Panc1 (cell line): ENCODE results near the gene SMG1. TPM values are rescaled to one million over a fixed set of nuclear protein-coding genes. Genes with fewer than 3 reads are reported as not detected.

Source experiments
- ATAC-seq: fragments of 200-7000 bp; cut with Tn5 transposase; 2 replicates; pipeline ENCODE4 v1.9.1; 2020; ENCODE audit warnings: mild to moderate bottlenecking, moderate library complexity
- BruUV-seq: library from RNA; stranded (reverse); fragments of 400-500 nt; replicated peaks from 2 replicates; lab custom pipeline; 2021; lab: Mats Ljungman, UMichigan
- CTCF ChIA-PET: fragments of 300-600 bp; sonication (Branson Sonifier 250); formaldehyde crosslinking; loops from one replicate; lab custom pipeline; 2022; ENCODE audit warnings: antibody characterized with exemption; lab: Charles Lee
- POLR2A ChIA-PET: fragments of 300-600 bp; sonication (Branson Sonifier 250); formaldehyde crosslinking; loops from one replicate; lab custom pipeline; 2022; ENCODE audit warnings: antibody characterized with exemption; lab: Charles Lee
- DNase-seq: peaks from one replicate; pipeline ENCODE4 v3.0.0-alpha.2; 2010; ENCODE audit warnings: low read depth, low spot score
- H3K27ac ChIP-seq: 2 replicates; pipeline ENCODE4 v1.5.1; 2011; ENCODE audit warnings: mild to moderate bottlenecking, low read length, inconsistent platforms
- H3K27me3 ChIP-seq: fragments of 200-500 bp; sonication (Bioruptor generic); 2 replicates; pipeline ENCODE4 v1.6.0; 2014; ENCODE audit warnings: low read length, inconsistent platforms; ENCODE audit not compliant: control insufficient read depth, insufficient read depth
- H3K36me3 ChIP-seq: fragments of 200-500 bp; sonication (Bioruptor generic); 2 replicates; pipeline ENCODE4 v1.5.1; 2014; ENCODE audit warnings: inconsistent platforms, mild to moderate bottlenecking, low read length, moderate library complexity; ENCODE audit not compliant: control insufficient read depth, insufficient read depth
- H3K4me1 ChIP-seq: 2 replicates; pipeline ENCODE4 v1.5.1; 2011; ENCODE audit warnings: inconsistent platforms, mild to moderate bottlenecking, low read length, moderate library complexity; ENCODE audit not compliant: control insufficient read depth, insufficient read depth
- H3K4me3 ChIP-seq, 2 experiments: 2 replicates each; pipeline ENCODE4 v1.5.1; 2011 to 2012; ENCODE audit warnings: low read depth in 2 of 2, low read length in 2 of 2, mild to moderate bottlenecking in 2 of 2, inconsistent platforms in 1 of 2, moderate library complexity in 1 of 2
- H3K9me3 ChIP-seq: fragments of 200-500 bp; sonication (Bioruptor generic); 2 replicates; pipeline ENCODE4 v1.5.1; 2014; ENCODE audit warnings: low read depth, mild to moderate bottlenecking, inconsistent platforms, low read length, moderate library complexity; ENCODE audit not compliant: control insufficient read depth, insufficient read depth
- POLR2AphosphoS5 ChIP-seq: IDR thresholded peaks from 2 replicates; pipeline ENCODE4 v1.6.1; 2012; ENCODE audit warnings: mild to moderate bottlenecking, low read depth, low read length, moderate library complexity
- REST ChIP-seq, 2 experiments: IDR thresholded peaks; 2 replicates each; pipeline ENCODE4 v1.6.1; 2011 to 2012; ENCODE audit warnings: low read depth in 2 of 2, control low read depth in 1 of 2, low read length in 1 of 2, mild to moderate bottlenecking in 1 of 2, moderate library complexity in 1 of 2; ENCODE audit not compliant: insufficient read depth in 1 of 2
- SIN3A ChIP-seq: IDR thresholded peaks from 2 replicates; pipeline ENCODE4 v1.6.1; 2012; ENCODE audit warnings: low read depth, mild to moderate bottlenecking, low read length, moderate library complexity, borderline replicate concordance; ENCODE audit not compliant: insufficient read depth
- TCF7L2 ChIP-seq: IDR thresholded peaks from 2 replicates; pipeline ENCODE4 v1.6.1; 2011; ENCODE audit warnings: mild to moderate bottlenecking, low read depth, low read length, inconsistent platforms
- in situ Hi-C: cut with HindIII; loops from 2 replicates; pipeline ENCODE4 v1.10.0; 2016; ENCODE audit warnings: low sequenced_read_pairs, low pct_unique_long_range_greater_than_20kb
- intact Hi-C: fragments of 100-400 bp; cut with micrococcal nuclease; formaldehyde crosslinking; loops from one replicate; pipeline ENCODE4 v1.10.0; 2022; ENCODE audit not compliant: unreplicated experiment
- total RNA-seq: library from RNA; stranded (reverse); gene quantifications from one replicate; pipeline ENCODE4 v1.2.1, GENCODE V29; 2021; ENCODE audit not compliant: unreplicated experiment
- TF ChIP-seq, protein P1 (sequence below): fragments of 450-650 bp; IDR thresholded peaks from 2 replicates; pipeline ENCODE4 v1.5.1; 2017; ENCODE audit warnings: mild to moderate bottlenecking

Gene SMG1
- total RNA-seq, 1 experiment from 2014 or later: 113 TPM

DNA sequence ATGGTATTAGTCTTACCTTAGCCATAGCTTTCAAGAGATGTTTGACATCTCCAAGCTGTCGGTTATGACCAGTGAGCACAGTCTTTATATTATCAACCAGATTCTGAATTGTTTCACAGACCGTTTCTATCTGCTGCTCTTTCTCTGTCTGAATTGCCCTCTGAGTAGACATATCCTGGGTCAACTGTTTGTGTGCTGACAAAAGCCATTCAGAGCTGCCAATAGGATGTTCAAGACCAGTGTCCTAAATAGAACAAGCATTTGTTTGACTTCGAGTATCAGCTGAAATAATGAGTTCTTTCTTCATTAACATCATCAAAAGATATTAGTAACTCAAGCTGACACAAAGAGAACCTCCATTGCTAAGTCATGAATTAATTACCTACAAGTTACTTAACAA is 109.9 kb downstream of the SMG1 start:
- ChIA-PET POLR2A (no interaction called here), CTCF (no interaction called here)
- DNase-seq: no peak
- no peaks in the 10 kb centered on the region for H3K9me3 ChIP-seq
- H3K27ac ChIP-seq: no peak overlapping the region
- H3K27me3 ChIP-seq: no peaks in the 10 kb centered on the region
- in situ Hi-C loops (no loop called here), intact Hi-C loops (no loop called here)
- no TSS peak for BruUV-seq
- H3K4me1 ChIP-seq: no peaks in the 10 kb centered on the region
- H3K4me3 ChIP-seq: no peak overlapping the region
- no peak for TF ChIP-seq REST (IDR thresholded peaks at IDR 0.05; ENCODE audit: insufficient read depth in 1 of 2, low read depth in 2 of 2, low read length in 1 of 2)
- no peak for TF ChIP-seq POLR2AphosphoS5
- TF ChIP-seq, protein P1, sequence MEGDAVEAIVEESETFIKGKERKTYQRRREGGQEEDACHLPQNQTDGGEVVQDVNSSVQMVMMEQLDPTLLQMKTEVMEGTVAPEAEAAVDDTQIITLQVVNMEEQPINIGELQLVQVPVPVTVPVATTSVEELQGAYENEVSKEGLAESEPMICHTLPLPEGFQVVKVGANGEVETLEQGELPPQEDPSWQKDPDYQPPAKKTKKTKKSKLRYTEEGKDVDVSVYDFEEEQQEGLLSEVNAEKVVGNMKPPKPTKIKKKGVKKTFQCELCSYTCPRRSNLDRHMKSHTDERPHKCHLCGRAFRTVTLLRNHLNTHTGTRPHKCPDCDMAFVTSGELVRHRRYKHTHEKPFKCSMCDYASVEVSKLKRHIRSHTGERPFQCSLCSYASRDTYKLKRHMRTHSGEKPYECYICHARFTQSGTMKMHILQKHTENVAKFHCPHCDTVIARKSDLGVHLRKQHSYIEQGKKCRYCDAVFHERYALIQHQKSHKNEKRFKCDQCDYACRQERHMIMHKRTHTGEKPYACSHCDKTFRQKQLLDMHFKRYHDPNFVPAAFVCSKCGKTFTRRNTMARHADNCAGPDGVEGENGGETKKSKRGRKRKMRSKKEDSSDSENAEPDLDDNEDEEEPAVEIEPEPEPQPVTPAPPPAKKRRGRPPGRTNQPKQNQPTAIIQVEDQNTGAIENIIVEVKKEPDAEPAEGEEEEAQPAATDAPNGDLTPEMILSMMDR: no peak
- no peak for TF ChIP-seq SIN3A
- TF ChIP-seq TCF7L2: no peak
- ATAC-seq: no peak
- H3K36me3 ChIP-seq: peaks cover 49% of the 10 kb centered on the region

DNA sequence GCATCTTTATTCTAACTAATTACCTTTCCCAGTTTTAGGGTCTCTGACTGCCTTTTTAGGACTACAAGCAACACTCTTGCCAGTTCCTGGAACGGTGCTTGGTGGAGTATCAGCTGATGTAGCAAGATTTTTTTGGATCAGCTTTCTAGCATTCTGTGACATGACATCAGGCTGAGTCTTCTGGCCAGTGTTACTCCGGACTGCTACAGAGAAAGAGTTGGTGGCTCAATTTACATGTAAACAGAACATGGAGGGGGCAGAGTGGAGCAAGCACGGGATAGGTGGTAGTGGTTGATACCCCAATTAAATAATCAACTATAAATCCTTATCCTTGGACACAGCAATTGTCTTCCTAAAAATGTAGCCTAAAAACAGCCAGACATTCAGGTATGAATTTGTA is 114.3 kb downstream of the SMG1 start:
- no peak overlapping the region for H3K4me3 ChIP-seq
- peaks cover 67% of the 10 kb centered on the region for H3K36me3 ChIP-seq
- ChIA-PET CTCF (no interaction called here), POLR2A (no interaction called here)
- DNase-seq: no peak
- intact Hi-C loops: no loop called here
- H3K27ac ChIP-seq: no peak overlapping the region
- H3K27me3 ChIP-seq: no peaks in the 10 kb centered on the region
- no peaks in the 10 kb centered on the region for H3K4me1 ChIP-seq
- TF ChIP-seq POLR2AphosphoS5 (no peak), REST (IDR thresholded peaks at IDR 0.05; ENCODE audit: insufficient read depth in 1 of 2, low read depth in 2 of 2, low read length in 1 of 2) (no peak), SIN3A (no peak), TCF7L2 (no peak)
- TF ChIP-seq, protein P1: no peak
- no peak for ATAC-seq
- BruUV-seq: no TSS peak
- no peaks in the 10 kb centered on the region for H3K9me3 ChIP-seq
- in situ Hi-C loops: no loop called here
